Stimulated activated CD8-positive, alpha-beta memory T cell treated with anti-CD3 and anti-CD28 coated beads, Interleukin-7, amount 100 ng/mL, for 4 hours (primary cell): Measurements from ENCODE around the gene KCTD11.

Experiments
- DNase-seq, 2 donors: peaks; one replicate each; pipeline ENCODE4 v3.0.0-alpha.2; 2020; ENCODE audit warnings: low read depth in 2 of 2

The KCTD11 gene

GRCh38 chr17:7351665-7352502 lies at the start of gene KCTD11:
KCTD11 (plus strand) TSS chr17:7352162.
- DNase-seq = peak; percentile 28 to 78

GRCh38 chr17:7304179-7304578 lies 47.8 kb upstream of the KCTD11 start:
- no peak for DNase-seq

GRCh38 chr17:7306911-7307685 lies 44.9 kb upstream of the KCTD11 start, which contains the start of gene EIF5A:
EIF5A (plus strand) TSS chr17:7307628; CDS start chr17:7309636, 2,008 bp downstream.
- DNase-seq = peak; percentile 100

- DNase-seq = peak; percentile 17 to 41
These were observed 44.0 kb upstream of the KCTD11 start for GRCh38 chr17:7307686-7308624.

- DNase-seq = peak; percentile 86 to 90
These were observed 43.1 kb upstream of the KCTD11 start for GRCh38 chr17:7308625-7309433.

GRCh38 chr17:7309628-7310027 lies 42.3 kb upstream of the KCTD11 start:
- DNase-seq = no peak

GRCh38 chr17:7311110-7311705 lies 40.8 kb upstream of the KCTD11 start:
- DNase-seq = no peak

GRCh38 chr17:7312432-7313087 lies 39.4 kb upstream of the KCTD11 start:
- DNase-seq = no peak

GRCh38 chr17:7313088-7313889 lies 38.7 kb upstream of the KCTD11 start:
- no peak for DNase-seq

- DNase-seq = no peak
These were observed 37.9 kb upstream of the KCTD11 start for GRCh38 chr17:7313890-7314718.

- peak; percentile 84 to 89 for DNase-seq
These were observed 37.0 kb upstream of the KCTD11 start, which contains the start of gene GPS2 for GRCh38 chr17:7314719-7315569. GPS2 (minus strand) TSS chr17:7315360; CDS start chr17:7315052, 308 bp downstream.

- no peak for DNase-seq
These were observed 36.3 kb upstream of the KCTD11 start for GRCh38 chr17:7315570-7316235.

- no peak for DNase-seq
These were observed 34.7 kb upstream of the KCTD11 start for GRCh38 chr17:7317161-7317803.

GRCh38 chr17:7318121-7318860 lies 33.7 kb upstream of the KCTD11 start:
- no peak for DNase-seq

- DNase-seq = no peak
These were observed 30.5 kb upstream of the KCTD11 start for GRCh38 chr17:7321466-7321865.
